GM12878 (cell line): ENCODE measurements around the gene MMP19. TPM values are rescaled to one million over a fixed set of nuclear protein-coding genes. Genes with fewer than 3 reads are reported as not detected.

Experiments used
- ATAC-seq: fragments of 200-7000 bp; cut with Tn5 transposase; 3 replicates; pipeline ENCODE4 v1.9.1; 2020; ENCODE audit warnings: mild to moderate bottlenecking, moderate library complexity
- BruUV-seq: library from RNA; stranded (reverse); fragments of 400-500 nt; replicated peaks from 2 replicates; lab custom pipeline; 2021; lab: Mats Ljungman, UMichigan
- CTCF ChIA-PET: fragments of 300-600 bp; sonication (Branson Sonifier 250); formaldehyde crosslinking; extraction: SDS; loops from one replicate; lab custom pipeline; 2021; ENCODE audit warnings: inconsistent platforms; lab: Yijun Ruan, JAX
- POLR2A ChIA-PET: fragments of 350-600 bp; formaldehyde crosslinking; extraction: SDS; loops from one replicate; lab custom pipeline; 2021; ENCODE audit warnings: inconsistent platforms; lab: Charles Lee
- RAD21 ChIA-PET: fragments of 300-600 bp; sonication (Branson Sonifier 250); formaldehyde crosslinking; loops from one replicate; lab custom pipeline; 2023; ENCODE audit warnings: antibody characterized with exemption; ENCODE audit not compliant: unreplicated experiment; lab: Charles Lee
- SMC1A ChIA-PET: fragments of 300-600 bp; sonication (Branson Sonifier 250); formaldehyde crosslinking; loops from one replicate; lab custom pipeline; 2023; ENCODE audit not compliant: unreplicated experiment, uncharacterized antibody; lab: Charles Lee
- DNase-seq: peaks from one replicate; pipeline ENCODE4 v3.0.0-alpha.2; 2011; ENCODE audit warnings: low read depth, low spot score
- FAIRE-seq: peaks from 3 replicates; lab custom pipeline; 2011; peaks lifted over from hg19 to GRCh38; lab: Jason Lieb, UNC
- H2AFZ ChIP-seq: 2 replicates; pipeline ENCODE4 v1.6.0; 2011; ENCODE audit warnings: low read depth, low read length, control low read depth; ENCODE audit not compliant: control insufficient read depth
- H3K27ac ChIP-seq: 2 replicates; pipeline ENCODE4 v1.5.1; 2011; ENCODE audit warnings: control low read depth; ENCODE audit not compliant: control insufficient read depth, insufficient read depth
- H3K27me3 ChIP-seq, 2 experiments: replicated peaks in 1 of 2; 2 replicates each; pipeline versions ENCODE4 v1.6.0 to v1.6.1; 2011; ENCODE audit warnings: low read length in 1 of 2; ENCODE audit not compliant: control insufficient read depth in 2 of 2, insufficient read depth in 2 of 2
- H3K36me3 ChIP-seq, 2 experiments: 2 replicates each; pipeline ENCODE4 v1.5.1; 2011; ENCODE audit warnings: low read length in 1 of 2; ENCODE audit not compliant: control insufficient read depth in 2 of 2, insufficient read depth in 2 of 2
- H3K4me1 ChIP-seq: 2 replicates; pipeline ENCODE4 v1.6.1; 2011; ENCODE audit warnings: mild to moderate bottlenecking, low read length, moderate library complexity, mixed read lengths; ENCODE audit not compliant: control insufficient read depth, insufficient read depth
- H3K4me2 ChIP-seq: 2 replicates; pipeline ENCODE4 v1.6.0; 2011; ENCODE audit warnings: control low read depth; ENCODE audit not compliant: control insufficient read depth, insufficient read depth
- H3K4me3 ChIP-seq: fragments of 200-600 bp; sonication (generic); 2 replicates; pipeline ENCODE4 v1.5.1; 2016
- H3K79me2 ChIP-seq: 2 replicates; pipeline ENCODE4 v1.6.0; 2011; ENCODE audit warnings: low read length; ENCODE audit not compliant: control insufficient read depth, insufficient read depth
- H3K9ac ChIP-seq: 2 replicates; pipeline ENCODE4 v1.8.0; 2011; ENCODE audit warnings: low read length, control low read depth, mixed read lengths; ENCODE audit not compliant: control insufficient read depth, insufficient read depth
- H3K9me3 ChIP-seq: replicated peaks from 3 replicates; pipeline ENCODE4 v1.5.1; 2011; ENCODE audit warnings: mild to moderate bottlenecking, low read length; ENCODE audit not compliant: control insufficient read depth, insufficient read depth
- H4K20me1 ChIP-seq: 2 replicates; pipeline ENCODE4 v1.6.0; 2011; ENCODE audit not compliant: control insufficient read depth, insufficient read depth
- ATF2 ChIP-seq: IDR thresholded peaks from 2 replicates; pipeline ENCODE4 v1.6.1; 2012; ENCODE audit warnings: low read length, inconsistent platforms
- E4F1 ChIP-seq: fragments of 450-650 bp; IDR thresholded peaks from 2 replicates; pipeline ENCODE4 v1.6.1; 2018; ENCODE audit warnings: borderline replicate concordance, mild to moderate bottlenecking; ENCODE audit not compliant: partially characterized antibody
- HDAC2 ChIP-seq: fragments of 200-600 bp; sonication (generic); IDR thresholded peaks from 2 replicates; pipeline ENCODE4 v1.6.1; 2017
- WGBS: methylation state at CpG from one replicate; pipeline ENCODE4 v1.1.6; 2016; ENCODE audit warnings: low lambda C conversion rate; ENCODE audit not compliant: insufficient replicate concordance, insufficient coverage; ENCODE audit errors: missing lambda C conversion rate; 5-methylcytosine and 5-hydroxymethylcytosine counted together
- in situ Hi-C: fragments of 300-500 bp; cut with MboI; formaldehyde crosslinking; loops from 9 replicates; pipeline ENCODE4 v1.14.3; 2018; ENCODE audit warnings: mixed read lengths
- intact Hi-C: fragments of 100-400 bp; cut with micrococcal nuclease; formaldehyde crosslinking; loops from one replicate; pipeline ENCODE4 v1.14.2; 2022; ENCODE audit not compliant: unreplicated experiment
- polyA plus RNA-seq, 11 experiments: library from polyadenylated mRNA; depleted of rRNA in 4 of 11; unstranded in 6 of 11; stranded (reverse) in 5 of 11; fragments of >200 nt; fragmentation: Nextera tagmentation in 4 of 11; fragmentation: Illumina TruSeq in 1 of 11; extraction: Ambion mirVana in 4 of 11; extraction: Trizol in 1 of 11; gene quantifications; 1 replicate in 1 of 11; 2 replicates in 10 of 11; pipeline versions ENCODE4 v1.2.1 to v1.2.3, GENCODE V29; 2011 to 2016; ENCODE audit warnings: inconsistent platforms in 2 of 11, missing spikeins in 2 of 11, low read depth in 1 of 11
- total RNA-seq, 4 experiments: library from RNA; depleted of rRNA in 3 of 4; stranded (reverse); fragments of >200 nt in 3 of 4; fragmentation: Illumina TruSeq in 1 of 4; extraction: Trizol in 1 of 4; gene quantifications; 2 replicates each; pipeline versions ENCODE4 v1.2.1 to v1.2.3, GENCODE V29; 2013 to 2021

The MMP19 gene
- total and polyA plus RNA-seq, 10 of the 15 experiments (the other 5 are each of a cell fraction or from before 2014, with no cell fraction given): 0.03 to 0.04 (median 0.04) TPM; not detected in 7

- TF ChIP-seq HDAC2 (no peak), E4F1 (no peak), ATF2 (no peak)
- Histone ChIP-seq H3K4me1 (no peaks in the 10 kb centered on the region; the same call in 1 of the 2 replicates), H3K27ac (no peak overlapping the region), H2AFZ (no peak overlapping the region), H3K4me2 (no peak overlapping the region), H3K36me3 (no peaks in the 10 kb centered on the region), H3K9me3 (no peaks in the 10 kb centered on the region), H3K9ac (no peak overlapping the region), H3K27me3 (no peaks in the 10 kb centered on the region), H3K79me2 (no peaks in the 10 kb centered on the region), H3K4me3 (no peak overlapping the region), H4K20me1 (no peaks in the 10 kb centered on the region)
- CTCF ChIA-PET: no interaction called here
- no TSS peak for BruUV-seq
- intact Hi-C loops: no loop called here
- 5% methylated on average over 1 of the region's 1 CpG for WGBS
- FAIRE-seq (no peak), ATAC-seq (no peak), DNase-seq (no peak)
- RAD21 ChIA-PET: no interaction called here
- POLR2A ChIA-PET: no interaction called here
- SMC1A ChIA-PET: no interaction called here
- in situ Hi-C loops: no loop called here
These were observed 42.4 kb upstream of the MMP19 start for GRCh38 chr12:55885113-55885512.
